K562 (cell line): ENCODE results near the gene DGCR8. TPM values are rescaled to one million over a fixed set of nuclear protein-coding genes. Genes with fewer than 3 reads are reported as not detected.

Experiments
- BMI1 ChIP-seq: fragments of 150-350 bp; IDR thresholded peaks from 2 replicates; pipeline ENCODE4 v1.6.1; 2014; ENCODE audit warnings: low read length
- MGA ChIP-seq: fragments of 450-650 bp; IDR thresholded peaks from 2 replicates; pipeline ENCODE4 v1.6.1; 2016; ENCODE audit warnings: mild to moderate bottlenecking, moderate library complexity
- MTA1 ChIP-seq: fragments of 450-650 bp; IDR thresholded peaks from 2 replicates; pipeline ENCODE4 v1.6.1; 2017; ENCODE audit warnings: borderline replicate concordance
- NFE2 ChIP-seq: IDR thresholded peaks from 2 replicates; pipeline ENCODE4 v1.6.1; 2014; ENCODE audit warnings: antibody characterized with exemption, low read depth
- REST ChIP-seq, 2 experiments: fragments of 450-650 bp; formaldehyde crosslinking in 1 of 2; IDR thresholded peaks; 2 replicates each; pipeline versions ENCODE4 v1.4.0 to v1.6.1; 2014 to 2020; ENCODE audit warnings: mild to moderate bottlenecking in 2 of 2, borderline replicate concordance in 1 of 2, low read depth in 1 of 2
- TARDBP ChIP-seq: fragments of 450-650 bp; IDR thresholded peaks from 2 replicates; pipeline ENCODE4 v1.6.1; 2016
- ZNF644 ChIP-seq: fragments of 200-800 bp; sonication (Bioruptor generic); IDR thresholded peaks from 2 replicates; pipeline ENCODE4 v1.6.1; 2016; ENCODE audit warnings: low read depth, missing genetic modification characterization, missing compliant biosample characterization
- polyA plus RNA-seq, 8 experiments: library from polyadenylated mRNA; depleted of rRNA in 4 of 8; stranded (reverse) in 5 of 8; unstranded in 3 of 8; fragments of >200 nt; fragmentation: Nextera tagmentation in 2 of 8; fragmentation: Illumina TruSeq in 1 of 8; extraction: Ambion mirVana in 2 of 8; extraction: Trizol in 1 of 8; gene quantifications; 2 replicates each; pipeline versions ENCODE4 v1.2.1 to v1.2.3, GENCODE V29; 2011 to 2014; ENCODE audit warnings: inconsistent platforms in 1 of 8, missing spikeins in 1 of 8
- total RNA-seq, 7 experiments: library from RNA; depleted of rRNA in 6 of 7; stranded (reverse); fragments of >200 nt in 6 of 7; fragmentation: Illumina TruSeq in 2 of 7; extraction: Trizol in 2 of 7; gene quantifications; 2 replicates each; pipeline versions ENCODE4 v1.2.1 to v1.2.3, GENCODE V29; 2011 to 2021; ENCODE audit warnings: low replicate concordance in 1 of 7

DGCR8 gene
- total and polyA plus RNA-seq, 9 of the 15 experiments (the other 6 are each of a cell fraction or from before 2014, with no cell fraction given), result 5.9 to 144 (median 80.1) TPM

- TF ChIP-seq BMI1 (no peak), MGA (no peak), MTA1 (no peak), REST (IDR thresholded peaks at IDR 0.05; ENCODE audit: borderline replicate concordance) (no peak), REST (CRISPR knock-in tag; IDR thresholded peaks at IDR 0.05; ENCODE audit: low read depth) (no peak), TARDBP (no peak), ZNF644 (tag) (no peak), NFE2 (no peak)
These were observed 39.5 kb upstream of the DGCR8 start (continued) for GRCh38 chr22:20040327-20041200.
